ENCODE data around the gene DOCK10.

The DOCK10 gene

GRCh38 chr2:224846686-224847085 is 195.6 kb downstream of the DOCK10 start:
- in situ Hi-C loops (cut with MboI; ENCODE audit: low sequenced_read_pairs): no loop called here

- in situ Hi-C loops (cut with MboI; ENCODE audit: low sequenced_read_pairs): no loop called here
Observed at GRCh38 chr2:224846161-224846560, 196.1 kb downstream of the DOCK10 start.

DNA sequence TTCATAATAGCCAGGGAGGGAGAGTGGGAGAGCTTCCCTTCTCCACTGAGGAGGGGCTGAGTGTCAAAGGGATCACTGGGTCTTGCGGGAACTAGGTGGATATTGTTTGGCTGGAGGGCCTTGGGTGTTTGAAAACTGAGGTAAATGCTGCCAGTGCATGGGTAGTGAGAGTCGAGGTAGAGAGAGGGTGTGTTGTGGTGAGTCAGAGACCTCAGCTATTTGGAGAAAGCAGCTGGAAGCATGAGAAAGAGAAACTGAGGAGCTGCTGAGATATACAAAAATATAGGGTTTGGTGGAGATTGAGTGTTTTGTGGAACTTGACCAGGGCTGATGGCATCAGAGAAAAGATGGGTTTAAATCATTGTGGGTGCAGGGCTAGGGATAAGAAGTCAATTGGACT is 199.1 kb downstream of the DOCK10 start:
- in situ Hi-C loops (cut with MboI; ENCODE audit: low sequenced_read_pairs): no loop called here

DNA sequence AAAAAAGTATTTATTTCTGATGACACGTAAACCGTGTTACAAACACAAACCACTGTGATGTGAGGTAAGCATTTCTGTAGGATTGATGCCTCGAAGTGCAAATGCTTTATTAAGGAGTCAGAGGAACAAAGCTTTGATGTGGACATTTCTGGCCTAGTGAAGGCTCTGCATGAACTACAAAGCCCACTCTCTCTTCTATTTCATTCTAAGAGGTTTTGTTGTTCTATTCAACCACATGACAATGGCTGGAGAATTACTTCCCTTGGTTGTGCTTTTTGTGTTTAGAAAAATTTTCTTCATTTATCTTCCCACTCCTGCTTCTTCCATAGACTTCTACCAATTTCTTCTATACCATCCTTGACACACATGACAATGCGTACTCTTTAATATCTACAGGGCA is 200.4 kb downstream of the DOCK10 start:
- in situ Hi-C loops (cut with MboI; ENCODE audit: low sequenced_read_pairs): no loop called here

GRCh38 chr2:224838335-224838734 is 203.9 kb downstream of the DOCK10 start:
- in situ Hi-C loops (cut with MboI; ENCODE audit: low sequenced_read_pairs): no loop called here

GRCh38 chr2:224837558-224837957 is 204.7 kb downstream of the DOCK10 start:
- in situ Hi-C loops (cut with MboI; ENCODE audit: low sequenced_read_pairs): no loop called here

DNA sequence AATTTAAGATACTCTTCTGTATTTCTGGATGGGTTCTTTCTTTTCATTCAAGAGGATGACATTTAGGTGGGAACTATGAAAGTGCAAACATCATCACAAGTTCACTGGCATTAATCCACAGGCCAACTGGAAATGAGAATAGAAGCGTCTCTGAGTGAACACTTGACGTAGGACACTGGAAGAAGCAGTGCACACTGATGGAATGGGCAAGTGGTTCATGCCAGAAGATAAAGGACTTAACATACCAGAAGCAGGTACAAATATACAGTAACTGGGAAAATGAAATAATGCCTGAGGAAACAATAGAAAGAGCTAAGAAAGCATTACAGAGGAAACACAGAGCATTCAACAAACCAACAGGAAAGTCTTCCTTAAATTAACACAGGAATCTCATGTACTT is 205.2 kb downstream of the DOCK10 start:
- in situ Hi-C loops (cut with MboI; ENCODE audit: low sequenced_read_pairs): no loop called here

GRCh38 chr2:224836263-224836662 is 206.0 kb downstream of the DOCK10 start:
- in situ Hi-C loops (cut with MboI; ENCODE audit: low sequenced_read_pairs): no loop called here

DNA sequence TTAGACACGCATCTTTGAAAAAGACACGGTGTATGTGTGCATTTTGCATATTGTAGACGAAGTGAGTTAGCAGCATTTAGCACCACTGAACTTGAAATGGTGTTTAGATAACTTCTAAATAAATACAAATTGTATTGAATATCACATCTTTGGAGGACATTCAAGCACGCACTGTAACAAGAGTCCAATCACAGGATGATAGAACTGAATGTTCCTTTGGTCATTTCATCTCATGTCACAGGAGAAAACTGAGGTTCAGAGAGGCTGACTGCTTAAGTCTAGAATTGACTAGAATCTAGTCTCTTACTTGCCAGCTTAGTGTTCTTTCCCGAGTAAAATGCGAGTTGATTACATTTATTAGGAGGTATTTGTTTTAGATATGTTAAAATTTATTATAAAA is 206.9 kb downstream of the DOCK10 start:
- in situ Hi-C loops (cut with MboI; ENCODE audit: low sequenced_read_pairs): no loop called here

- in situ Hi-C loops (cut with MboI; ENCODE audit: low sequenced_read_pairs): no loop called here
Observed at GRCh38 chr2:224833986-224834385, 208.3 kb downstream of the DOCK10 start.

- in situ Hi-C loops (cut with MboI; ENCODE audit: low sequenced_read_pairs): no loop called here
Observed at GRCh38 chr2:224832207-224832606, 210.1 kb downstream of the DOCK10 start.

DNA sequence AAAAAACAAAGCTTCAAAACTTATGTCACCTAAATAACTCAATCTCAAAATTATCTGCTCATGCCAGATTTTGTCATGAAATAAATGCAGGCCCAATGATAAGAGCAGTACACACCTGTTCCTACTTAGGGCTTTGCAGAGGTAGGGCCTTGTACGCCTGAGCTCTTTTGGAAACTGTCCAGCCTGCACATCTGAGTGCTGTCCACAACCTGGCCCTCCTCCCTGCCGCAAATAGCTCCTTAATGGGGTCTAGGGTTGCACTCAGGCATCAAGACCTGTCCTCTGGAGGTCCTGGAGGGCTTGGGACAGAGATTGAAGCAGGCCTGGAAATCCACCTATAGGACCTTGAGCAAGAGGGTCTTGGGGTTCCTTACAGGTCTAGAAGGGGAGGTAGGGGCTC is 210.7 kb downstream of the DOCK10 start:
- in situ Hi-C loops (cut with MboI; ENCODE audit: low sequenced_read_pairs): no loop called here

- in situ Hi-C loops (cut with MboI; ENCODE audit: low sequenced_read_pairs): no loop called here
Observed at GRCh38 chr2:224820283-224820991, 221.8 kb downstream of the DOCK10 start.

- in situ Hi-C loops (cut with MboI; ENCODE audit: low sequenced_read_pairs): no loop called here
Observed at GRCh38 chr2:224819075-224819474, 223.2 kb downstream of the DOCK10 start.

GRCh38 chr2:224817676-224818075 is 224.6 kb downstream of the DOCK10 start:
- in situ Hi-C loops (cut with MboI; ENCODE audit: low sequenced_read_pairs): no loop called here

- in situ Hi-C loops (cut with MboI; ENCODE audit: low sequenced_read_pairs): no loop called here
Observed at GRCh38 chr2:224816816-224817215, 225.5 kb downstream of the DOCK10 start.

DNA sequence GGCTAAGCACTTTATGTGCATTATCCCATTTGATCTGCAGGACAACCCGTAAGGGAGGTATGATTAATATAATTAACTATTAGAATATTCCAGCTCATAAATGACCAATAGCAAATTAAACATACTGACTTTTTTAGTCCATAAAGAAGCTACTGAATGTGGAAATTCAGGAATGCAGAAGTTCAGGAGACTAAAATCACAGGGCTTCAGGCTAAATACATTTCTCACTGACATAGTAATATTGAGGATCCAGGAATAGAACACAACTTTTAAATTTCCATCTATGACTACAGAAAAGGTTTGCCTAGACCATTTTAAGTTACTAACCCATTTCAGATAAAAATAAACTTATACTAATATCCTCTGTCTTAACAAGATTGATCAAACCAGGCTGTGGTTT is 228.7 kb downstream of the DOCK10 start:
- in situ Hi-C loops (cut with MboI; ENCODE audit: low sequenced_read_pairs): no loop called here

DNA sequence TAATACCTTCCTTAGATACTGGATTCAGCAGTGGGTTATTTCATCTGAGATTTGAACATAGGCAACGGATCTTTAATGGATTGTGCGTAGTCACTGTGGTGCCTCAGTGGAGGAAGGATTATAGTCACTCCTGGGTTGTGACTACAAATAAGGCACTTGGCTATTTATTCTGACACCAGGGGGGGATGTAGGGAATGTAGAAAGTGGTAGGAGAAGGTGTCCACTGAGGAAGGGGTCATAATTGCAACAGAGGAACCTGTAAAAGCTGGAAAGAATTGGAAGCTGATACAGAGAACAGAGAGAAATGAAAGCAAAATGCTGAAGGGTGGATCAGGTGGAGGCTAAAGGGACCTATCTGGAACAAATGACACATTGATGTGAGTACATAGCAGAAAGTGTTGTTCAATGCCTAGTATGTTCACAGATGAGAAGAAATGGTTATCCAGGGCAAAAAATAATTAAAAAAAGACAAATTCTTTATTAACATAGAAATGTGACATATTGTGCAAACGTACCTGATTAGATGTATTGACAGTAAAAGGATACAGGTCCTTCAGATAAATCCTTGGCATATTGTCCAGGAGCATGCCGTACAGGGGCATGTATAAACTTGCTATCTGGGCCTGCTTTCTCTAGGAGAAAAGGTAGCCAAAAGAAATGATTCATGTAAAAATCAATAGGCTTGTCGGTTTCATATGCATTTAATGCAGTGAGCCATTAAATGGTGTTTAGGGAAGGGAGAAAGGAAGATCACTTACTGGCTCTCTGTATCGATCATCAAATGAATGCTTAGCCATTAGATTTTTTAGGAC is 234.9 kb downstream of the DOCK10 start:
- in situ Hi-C loops (cut with MboI; ENCODE audit: low sequenced_read_pairs): no loop called here

- in situ Hi-C loops (cut with MboI; ENCODE audit: low sequenced_read_pairs): no loop called here
Observed at GRCh38 chr2:224803930-224804329, 238.3 kb downstream of the DOCK10 start.

- in situ Hi-C loops (cut with MboI; ENCODE audit: low sequenced_read_pairs): no loop called here
Observed at GRCh38 chr2:224802407-224802806, 239.9 kb downstream of the DOCK10 start.

GRCh38 chr2:224801360-224801759 is 240.9 kb downstream of the DOCK10 start:
- in situ Hi-C loops (cut with MboI; ENCODE audit: low sequenced_read_pairs): no loop called here

- in situ Hi-C loops (cut with MboI; ENCODE audit: low sequenced_read_pairs): no loop called here
Observed at GRCh38 chr2:224799691-224800090, 242.6 kb downstream of the DOCK10 start.

Measured in hTERT RPE-1 (cell line).